Aorta (tissue), 5 donors: ENCODE results near the gene HOXB6. TPM values are rescaled to one million over a fixed set of nuclear protein-coding genes. Genes with fewer than 3 reads are reported as not detected.

Experiments
- ATAC-seq: fragments of 200-7000 bp; cut with Tn5 transposase; one replicate; pipeline ENCODE4 v1.9.1; 2022; ENCODE audit warnings: moderate library complexity; ENCODE audit not compliant: low FRiP score
- DNase-seq, 2 donors: peaks; one replicate each; pipeline ENCODE4 v3.0.0-alpha.2; 2020
- H3K27ac ChIP-seq, 2 donors: one replicate each; pipeline ENCODE4 v1.5.1; 2013; ENCODE audit warnings: low read length in 2 of 2, mild to moderate bottlenecking in 2 of 2, moderate library complexity in 2 of 2, control low read depth in 1 of 2, inconsistent platforms in 1 of 2, low read depth in 1 of 2
- H3K27me3 ChIP-seq, 2 donors: one replicate each; pipeline ENCODE4 v1.6.1; 2013; ENCODE audit warnings: control low read depth in 1 of 2, low read length in 1 of 2, mild to moderate bottlenecking in 1 of 2, moderate library complexity in 1 of 2; ENCODE audit not compliant: insufficient read depth in 2 of 2, control insufficient read depth in 1 of 2
- H3K36me3 ChIP-seq, 2 donors: one replicate each; pipeline ENCODE4 v1.6.1; 2013; ENCODE audit warnings: control low read depth in 1 of 2, low read length in 1 of 2, mild to moderate bottlenecking in 1 of 2; ENCODE audit not compliant: insufficient read depth in 2 of 2, control insufficient read depth in 1 of 2
- H3K4me1 ChIP-seq, 2 donors: one replicate each; pipeline ENCODE4 v1.6.1; 2013; ENCODE audit warnings: low read length in 2 of 2, control low read depth in 1 of 2, mild to moderate bottlenecking in 1 of 2, moderate library complexity in 1 of 2; ENCODE audit not compliant: insufficient read depth in 2 of 2, control insufficient read depth in 1 of 2
- H3K4me3 ChIP-seq, 2 donors: one replicate each; pipeline ENCODE4 v1.5.1; 2013; ENCODE audit warnings: low read length in 2 of 2, control low read depth in 1 of 2, mild to moderate bottlenecking in 1 of 2
- H3K9me3 ChIP-seq: one replicate; pipeline ENCODE4 v1.6.1; 2013; ENCODE audit warnings: mild to moderate bottlenecking, low read length; ENCODE audit not compliant: control insufficient read depth
- WGBS, 2 donors: extraction: QIAGEN DNeasy Blood & Tissue Kit; methylation state at CpG; one replicate each; pipeline ENCODE4 v1.1.7; 2013; 5-methylcytosine and 5-hydroxymethylcytosine counted together
- intact Hi-C, 2 donors: fragments of 100-400 bp; cut with DNase I; formaldehyde crosslinking; loops; one replicate each; pipeline versions ENCODE4 v1.14.2 to v1.15.0; 2022
- polyA plus RNA-seq, 2 donors: library from polyadenylated mRNA; stranded (reverse); fragments of 200-250 nt; gene quantifications; one replicate each; pipeline ENCODE4 v1.2.3, GENCODE V29; 2013
- total RNA-seq, 2 donors: library from RNA; stranded (reverse); fragmentation: NEBNext Ultra II Directional; extraction: Animal tissue kit (Norgen Biotek cat#: 25700); gene quantifications; one replicate each; pipeline ENCODE4 v1.2.1, GENCODE V29; 2021
- donor health status: healthy with polysubstance abuse.
- donor health status: Bipolar disorder and iron deficiency.
- donor health status: DM: no; HTN: no; CAD: no.
- donor health status: DM: no; HTN: no; CAD: no.
- donor health status: DM: yes; HTN: yes; CAD: no.

Gene HOXB6
- total and polyA plus RNA-seq, 4 donors, result 3.9 to 16.8 (median 5.0) TPM

- H3K4me3 ChIP-seq, result no peak overlapping the region
- DNase-seq (peak; percentile 88 to 95), ATAC-seq (peak; percentile 88)
- no peaks in the 10 kb centered on the region for H3K36me3 ChIP-seq
- H3K27ac ChIP-seq, result no peak overlapping the region
- WGBS, 2 donors, result 20 to 23% methylated on average over 37 of the region's 37 CpGs
- intact Hi-C loops, result loop anchor here (2.0 to 10.0 kb wide), 3 partner anchors 101 to 569 kb away; no protein-coding TSS in a partner anchor
- no peaks in the 10 kb centered on the region for H3K9me3 ChIP-seq
- no peaks in the 10 kb centered on the region for H3K27me3 ChIP-seq
- no peaks in the 10 kb centered on the region for H3K4me1 ChIP-seq
These were observed 10.8 kb downstream of the HOXB6 start for GRCh38 chr17:48593840-48594537.

GRCh38 chr17:48593126-48593829, 11.5 kb downstream of the HOXB6 start, which contains the start of gene HOXB5:
Gene HOXB5 (minus strand): TSS chr17:48593779. CDS start chr17:48593682, 97 bp downstream.
- no peak for ATAC-seq
- H3K27ac ChIP-seq, result no peak within 1 kb of the TSS
- WGBS, 2 donors, result 31 to 37% methylated on average over 47 to 50 of the region's 50 CpGs

DNA sequence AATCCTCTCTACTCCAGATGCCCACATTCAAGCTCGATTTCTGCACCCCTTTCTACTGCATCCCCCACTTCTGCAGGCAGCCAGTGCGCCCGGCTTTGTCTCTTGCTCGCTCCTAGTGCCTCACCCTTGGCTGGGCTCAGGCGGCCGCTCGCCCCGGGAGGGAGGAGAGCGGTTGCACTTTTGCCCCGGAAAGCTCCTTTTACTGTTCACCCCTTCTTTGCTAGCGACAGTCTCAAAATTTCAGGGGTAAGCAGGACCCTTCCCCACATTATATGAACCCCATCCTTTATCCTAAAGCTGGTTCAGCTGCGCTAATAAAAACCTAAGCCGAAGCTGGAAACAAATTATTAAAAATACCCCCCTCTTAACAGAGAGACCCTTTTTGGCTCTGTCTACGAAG, 12.2 kb downstream of the HOXB6 start:
- WGBS, 2 donors, result 65 to 85% methylated on average over 14 of the region's 14 CpGs
- Histone ChIP-seq H3K27ac (no peak overlapping the region), H3K9me3 (no peaks in the 10 kb centered on the region), H3K27me3 (no peaks in the 10 kb centered on the region), H3K36me3 (no peaks in the 10 kb centered on the region), H3K4me3 (no peak overlapping the region), H3K4me1 (no peaks in the 10 kb centered on the region)
- DNase-seq, result no peak
- intact Hi-C loops, result loop anchor here (2.0 to 10.0 kb wide), 3 partner anchors 100 to 568 kb away; no protein-coding TSS in a partner anchor
- ATAC-seq, result no peak

More at GRCh38 chr17:48593126-48593829, 11.5 kb downstream of the HOXB6 start, which contains the start of gene HOXB5:
- Histone ChIP-seq H3K36me3 (no peaks in the 10 kb centered on the region), H3K27me3 (no peaks in the 10 kb centered on the region), H3K4me1 (no peaks in the 10 kb centered on the region), H3K4me3 (no peak within 1 kb of the TSS), H3K9me3 (no peaks in the 10 kb centered on the region)
- intact Hi-C loops, result loop anchor here (2.0 to 10.0 kb wide), 3 partner anchors 100 to 568 kb away; no protein-coding TSS in a partner anchor
- DNase-seq, result peak in 1 of 2 donors; percentile 82

DNA sequence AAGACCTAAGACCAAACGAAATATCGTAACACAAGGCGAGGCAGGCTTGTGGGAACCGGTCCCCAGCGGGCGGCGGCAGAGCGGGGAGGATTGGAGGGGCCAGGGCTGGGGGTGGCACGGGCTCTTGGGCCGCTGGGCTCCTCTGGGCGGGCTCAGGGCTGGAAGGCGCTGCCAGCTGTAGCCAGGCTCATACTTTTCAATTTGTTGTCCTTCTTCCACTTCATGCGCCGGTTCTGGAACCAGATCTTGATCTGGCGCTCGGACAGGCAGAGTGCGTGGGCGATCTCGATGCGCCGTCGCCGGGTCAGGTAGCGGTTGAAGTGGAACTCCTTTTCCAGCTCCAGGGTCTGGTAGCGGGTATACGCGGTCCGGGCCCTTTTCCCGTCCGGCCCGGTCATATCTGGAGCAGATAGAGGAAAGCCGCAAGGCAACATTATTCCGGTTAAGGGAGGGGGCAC, 12.7 kb downstream of the HOXB6 start:
- Histone ChIP-seq H3K36me3 (no peaks in the 10 kb centered on the region), H3K27me3 (no peaks in the 10 kb centered on the region), H3K9me3 (no peaks in the 10 kb centered on the region), H3K4me3 (no peak overlapping the region), H3K27ac (no peak overlapping the region), H3K4me1 (no peaks in the 10 kb centered on the region)
- 67 to 88% methylated on average over 33 of the region's 33 CpGs for WGBS, 2 donors
- no peak for DNase-seq
- no peak for ATAC-seq
- intact Hi-C loops, result loop anchor here (2.0 to 10.0 kb wide), 3 partner anchors 99 to 567 kb away; no protein-coding TSS in a partner anchor

GRCh38 chr17:48591255-48592056, 13.3 kb downstream of the HOXB6 start:
- 93 to 94% methylated on average over 10 of the region's 10 CpGs for WGBS, 2 donors
- Histone ChIP-seq H3K27ac (no peak overlapping the region), H3K27me3 (no peaks in the 10 kb centered on the region), H3K9me3 (no peaks in the 10 kb centered on the region), H3K4me3 (no peak overlapping the region), H3K36me3 (no peaks in the 10 kb centered on the region), H3K4me1 (no peaks in the 10 kb centered on the region)
- intact Hi-C loops, result loop anchor here (2.0 to 10.0 kb wide), 3 partner anchors 99 to 567 kb away; no protein-coding TSS in a partner anchor
- no peak for DNase-seq
- ATAC-seq, result no peak

DNA sequence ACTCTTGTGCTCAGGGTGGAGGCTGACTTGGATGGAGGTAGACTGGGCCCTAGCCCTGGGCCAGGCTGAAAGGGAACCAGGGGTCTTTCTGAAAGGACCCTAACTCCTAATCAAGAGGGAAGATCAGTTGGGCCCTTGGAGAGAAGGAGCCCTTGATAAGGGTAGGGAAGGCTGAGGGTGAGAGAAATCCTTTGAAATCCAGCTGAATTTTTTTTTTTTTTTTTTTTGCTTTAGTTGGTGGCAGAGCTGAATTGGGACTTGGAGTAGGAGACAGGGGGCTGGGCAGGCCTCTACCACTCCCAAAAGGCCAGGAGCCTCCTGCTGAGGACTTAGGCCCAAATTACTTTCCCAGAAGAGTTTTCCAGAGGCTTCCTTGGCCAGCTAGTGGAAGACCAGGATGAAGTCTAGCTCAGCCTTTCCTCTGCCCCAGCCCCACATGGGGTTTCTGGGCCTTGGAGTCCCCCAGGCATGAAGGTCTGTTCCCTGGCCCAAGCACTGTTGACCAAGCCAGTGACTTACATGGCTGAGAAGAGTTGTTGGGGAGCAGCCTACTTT, 14.1 kb downstream of the HOXB6 start:
- H3K27me3 ChIP-seq, result no peaks in the 10 kb centered on the region
- DNase-seq, result no peak
- H3K4me3 ChIP-seq, result no peak overlapping the region
- intact Hi-C loops, result loop anchor here (5.0 to 10.0 kb wide), 2 partner anchors 238 to 566 kb away; no protein-coding TSS in a partner anchor
- no peaks in the 10 kb centered on the region for H3K4me1 ChIP-seq
- no peak for ATAC-seq
- H3K36me3 ChIP-seq, result no peaks in the 10 kb centered on the region
- H3K27ac ChIP-seq, result no peak overlapping the region
- H3K9me3 ChIP-seq, result no peaks in the 10 kb centered on the region

GRCh38 chr17:48589831-48590606, 14.8 kb downstream of the HOXB6 start, which contains the start of gene HOXB3:
Gene HOXB3 (minus strand): TSS chr17:48590241. CDS start chr17:48552474, 37,767 bp downstream.
- H3K27me3 ChIP-seq, result no peaks in the 10 kb centered on the region
- no peak within 1 kb of the TSS for H3K27ac ChIP-seq
- DNase-seq (no peak), ATAC-seq (no peak)
- H3K4me1 ChIP-seq, result no peaks in the 10 kb centered on the region
- intact Hi-C loops, result loop anchor here (5.0 to 10.0 kb wide), 2 partner anchors 238 to 565 kb away; no protein-coding TSS in a partner anchor
- no peak within 1 kb of the TSS for H3K4me3 ChIP-seq
- H3K9me3 ChIP-seq, result no peaks in the 10 kb centered on the region
- H3K36me3 ChIP-seq, result no peaks in the 10 kb centered on the region
- 87 to 91% methylated on average over 23 of the region's 23 CpGs for WGBS, 2 donors
